Measurements from ENCODE around the gene NMT1. TPM values are rescaled to one million over a fixed set of nuclear protein-coding genes. Genes with fewer than 3 reads are reported as not detected.

Gene NMT1
- total and polyA plus RNA-seq, 2 experiments from 2014 or later, result 95.6 to 298 TPM

DNA sequence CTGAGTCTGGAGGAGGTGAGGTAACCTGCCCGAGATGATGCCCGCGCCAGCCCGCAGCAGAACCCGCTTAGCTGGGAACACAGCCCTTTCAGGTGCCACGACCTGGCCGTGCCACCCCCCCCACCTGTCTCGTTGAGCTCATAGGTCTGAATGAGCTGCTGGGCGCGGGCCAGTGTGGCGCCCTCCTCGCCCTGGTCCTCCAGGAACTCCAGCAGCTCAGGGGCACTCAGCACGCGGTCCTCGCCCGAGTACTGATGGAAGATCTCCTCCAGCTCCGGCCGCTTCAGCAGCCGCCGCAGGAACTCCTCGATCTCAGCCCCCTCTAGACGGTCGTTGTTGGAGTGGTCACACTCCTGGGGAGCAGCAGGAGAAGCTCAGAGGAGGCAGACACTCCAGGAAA, 57.6 kb downstream of the NMT1 start (continued):
- TF ChIP-seq STAT1 (IDR thresholded peaks at IDR 0.05; ENCODE audit: unreplicated experiment), result no peak
- no peak for TF ChIP-seq ZNF331 (CRISPR knock-in tag; IDR thresholded peaks at IDR 0.05; ENCODE audit: low read depth)
- TF ChIP-seq, protein P1, sequence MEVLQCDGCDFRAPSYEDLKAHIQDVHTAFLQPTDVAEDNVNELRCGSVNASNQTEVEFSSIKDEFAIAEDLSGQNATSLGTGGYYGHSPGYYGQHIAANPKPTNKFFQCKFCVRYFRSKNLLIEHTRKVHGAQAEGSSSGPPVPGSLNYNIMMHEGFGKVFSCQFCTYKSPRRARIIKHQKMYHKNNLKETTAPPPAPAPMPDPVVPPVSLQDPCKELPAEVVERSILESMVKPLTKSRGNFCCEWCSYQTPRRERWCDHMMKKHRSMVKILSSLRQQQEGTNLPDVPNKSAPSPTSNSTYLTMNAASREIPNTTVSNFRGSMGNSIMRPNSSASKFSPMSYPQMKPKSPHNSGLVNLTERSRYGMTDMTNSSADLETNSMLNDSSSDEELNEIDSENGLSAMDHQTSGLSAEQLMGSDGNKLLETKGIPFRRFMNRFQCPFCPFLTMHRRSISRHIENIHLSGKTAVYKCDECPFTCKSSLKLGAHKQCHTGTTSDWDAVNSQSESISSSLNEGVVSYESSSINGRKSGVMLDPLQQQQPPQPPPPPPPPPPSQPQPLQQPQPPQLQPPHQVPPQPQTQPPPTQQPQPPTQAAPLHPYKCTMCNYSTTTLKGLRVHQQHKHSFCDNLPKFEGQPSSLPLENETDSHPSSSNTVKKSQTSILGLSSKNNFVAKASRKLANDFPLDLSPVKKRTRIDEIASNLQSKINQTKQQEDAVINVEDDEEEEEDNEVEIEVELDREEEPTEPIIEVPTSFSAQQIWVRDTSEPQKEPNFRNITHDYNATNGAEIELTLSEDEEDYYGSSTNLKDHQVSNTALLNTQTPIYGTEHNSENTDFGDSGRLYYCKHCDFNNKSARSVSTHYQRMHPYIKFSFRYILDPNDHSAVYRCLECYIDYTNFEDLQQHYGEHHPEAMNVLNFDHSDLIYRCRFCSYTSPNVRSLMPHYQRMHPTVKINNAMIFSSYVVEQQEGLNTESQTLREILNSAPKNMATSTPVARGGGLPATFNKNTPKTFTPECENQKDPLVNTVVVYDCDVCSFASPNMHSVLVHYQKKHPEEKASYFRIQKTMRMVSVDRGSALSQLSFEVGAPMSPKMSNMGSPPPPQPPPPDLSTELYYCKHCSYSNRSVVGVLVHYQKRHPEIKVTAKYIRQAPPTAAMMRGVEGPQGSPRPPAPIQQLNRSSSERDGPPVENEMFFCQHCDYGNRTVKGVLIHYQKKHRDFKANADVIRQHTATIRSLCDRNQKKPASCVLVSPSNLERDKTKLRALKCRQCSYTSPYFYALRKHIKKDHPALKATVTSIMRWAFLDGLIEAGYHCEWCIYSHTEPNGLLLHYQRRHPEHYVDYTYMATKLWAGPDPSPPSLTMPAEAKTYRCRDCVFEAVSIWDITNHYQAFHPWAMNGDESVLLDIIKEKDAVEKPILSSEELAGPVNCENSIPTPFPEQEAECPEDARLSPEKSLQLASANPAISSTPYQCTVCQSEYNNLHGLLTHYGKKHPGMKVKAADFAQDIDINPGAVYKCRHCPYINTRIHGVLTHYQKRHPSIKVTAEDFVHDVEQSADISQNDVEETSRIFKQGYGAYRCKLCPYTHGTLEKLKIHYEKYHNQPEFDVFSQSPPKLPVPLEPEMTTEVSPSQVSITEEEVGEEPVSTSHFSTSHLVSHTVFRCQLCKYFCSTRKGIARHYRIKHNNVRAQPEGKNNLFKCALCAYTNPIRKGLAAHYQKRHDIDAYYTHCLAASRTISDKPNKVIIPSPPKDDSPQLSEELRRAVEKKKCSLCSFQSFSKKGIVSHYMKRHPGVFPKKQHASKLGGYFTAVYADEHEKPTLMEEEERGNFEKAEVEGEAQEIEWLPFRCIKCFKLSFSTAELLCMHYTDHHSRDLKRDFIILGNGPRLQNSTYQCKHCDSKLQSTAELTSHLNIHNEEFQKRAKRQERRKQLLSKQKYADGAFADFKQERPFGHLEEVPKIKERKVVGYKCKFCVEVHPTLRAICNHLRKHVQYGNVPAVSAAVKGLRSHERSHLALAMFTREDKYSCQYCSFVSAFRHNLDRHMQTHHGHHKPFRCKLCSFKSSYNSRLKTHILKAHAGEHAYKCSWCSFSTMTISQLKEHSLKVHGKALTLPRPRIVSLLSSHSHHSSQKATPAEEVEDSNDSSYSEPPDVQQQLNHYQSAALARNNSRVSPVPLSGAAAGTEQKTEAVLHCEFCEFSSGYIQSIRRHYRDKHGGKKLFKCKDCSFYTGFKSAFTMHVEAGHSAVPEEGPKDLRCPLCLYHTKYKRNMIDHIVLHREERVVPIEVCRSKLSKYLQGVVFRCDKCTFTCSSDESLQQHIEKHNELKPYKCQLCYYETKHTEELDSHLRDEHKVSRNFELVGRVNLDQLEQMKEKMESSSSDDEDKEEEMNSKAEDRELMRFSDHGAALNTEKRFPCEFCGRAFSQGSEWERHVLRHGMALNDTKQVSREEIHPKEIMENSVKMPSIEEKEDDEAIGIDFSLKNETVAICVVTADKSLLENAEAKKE (CRISPR knock-in tag; IDR thresholded peaks at IDR 0.05), result no peak
- no peak for TF ChIP-seq JUNB (IDR thresholded peaks at IDR 0.05; ENCODE audit: unreplicated experiment)
- no peak for TF ChIP-seq CREB1 (CRISPR knock-in tag; IDR thresholded peaks at IDR 0.05; ENCODE audit: low read depth)
- TF ChIP-seq POLR2AphosphoS5 (IDR thresholded peaks at IDR 0.05; ENCODE audit: low read depth), result no peak

DNA sequence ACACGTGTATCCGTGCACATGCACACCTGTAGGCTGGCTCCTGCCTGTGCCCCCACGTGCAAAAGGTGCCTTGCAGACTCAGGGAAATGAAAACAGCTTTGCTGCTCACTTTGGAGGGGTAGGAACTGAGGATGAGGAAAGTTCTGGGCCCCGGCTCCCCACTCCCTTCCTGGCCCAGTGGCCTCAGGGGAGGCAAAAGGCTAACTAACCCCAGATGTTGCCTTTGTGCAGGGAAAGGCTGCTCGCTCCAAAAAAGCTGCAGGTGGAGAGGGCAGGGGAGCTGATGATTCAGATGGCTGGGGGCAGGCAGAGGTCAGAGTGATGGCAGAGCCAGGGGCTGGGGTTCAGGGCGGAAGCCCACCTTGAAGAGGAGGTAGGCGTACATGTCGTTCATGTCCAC, 58.8 kb downstream of the NMT1 start:
- no peak for DNase-seq (ENCODE audit: low spot score)
- 0 out of 2 replicates have a peak, but pooled peaks cover 2% of the 10 kb centered on the region for H3K79me2 ChIP-seq (replicated peaks; ENCODE audit: insufficient read depth)
- H3K9me3 Mint-ChIP-seq, result no peaks in the 10 kb centered on the region
- H3K27me3 Mint-ChIP-seq (ENCODE audit: insufficient read depth, low read depth, poor library complexity), result peaks cover 7% of the 10 kb centered on the region
- no peak overlapping the region for H3K4me3 Mint-ChIP-seq
- no peak overlapping the region for H2AFZ ChIP-seq
- no peaks in the 10 kb centered on the region for H3K36me3 ChIP-seq (ENCODE audit: insufficient read depth)
- ATAC-seq, result no peak
- no peaks in the 10 kb centered on the region for H3K9me2 ChIP-seq (ENCODE audit: insufficient read depth)
- H4K20me1 ChIP-seq (replicated peaks; ENCODE audit: insufficient read depth), result no peaks in the 10 kb centered on the region
- H3K4me2 ChIP-seq, result no peak overlapping the region
- H3K27ac ChIP-seq (ENCODE audit: low read depth), result no peak overlapping the region
- peaks cover 15% of the 10 kb centered on the region for H3K4me1 Mint-ChIP-seq
- peaks cover 4% of the 10 kb centered on the region; the same call in 1 of the 2 replicates for H3K4me1 ChIP-seq (ENCODE audit: insufficient read depth)
- no peaks in the 10 kb centered on the region for H3K27me3 ChIP-seq (ENCODE audit: insufficient read depth)
- H3F3A ChIP-seq (replicated peaks; ENCODE audit: low read depth), result no peaks in the 10 kb centered on the region
- H3K4me3 ChIP-seq, result no peak overlapping the region
- H3K36me3 Mint-ChIP-seq (ENCODE audit: low read depth), result no peaks in the 10 kb centered on the region
- no peak overlapping the region for H3K27ac Mint-ChIP-seq
- TF ChIP-seq, protein P2, sequence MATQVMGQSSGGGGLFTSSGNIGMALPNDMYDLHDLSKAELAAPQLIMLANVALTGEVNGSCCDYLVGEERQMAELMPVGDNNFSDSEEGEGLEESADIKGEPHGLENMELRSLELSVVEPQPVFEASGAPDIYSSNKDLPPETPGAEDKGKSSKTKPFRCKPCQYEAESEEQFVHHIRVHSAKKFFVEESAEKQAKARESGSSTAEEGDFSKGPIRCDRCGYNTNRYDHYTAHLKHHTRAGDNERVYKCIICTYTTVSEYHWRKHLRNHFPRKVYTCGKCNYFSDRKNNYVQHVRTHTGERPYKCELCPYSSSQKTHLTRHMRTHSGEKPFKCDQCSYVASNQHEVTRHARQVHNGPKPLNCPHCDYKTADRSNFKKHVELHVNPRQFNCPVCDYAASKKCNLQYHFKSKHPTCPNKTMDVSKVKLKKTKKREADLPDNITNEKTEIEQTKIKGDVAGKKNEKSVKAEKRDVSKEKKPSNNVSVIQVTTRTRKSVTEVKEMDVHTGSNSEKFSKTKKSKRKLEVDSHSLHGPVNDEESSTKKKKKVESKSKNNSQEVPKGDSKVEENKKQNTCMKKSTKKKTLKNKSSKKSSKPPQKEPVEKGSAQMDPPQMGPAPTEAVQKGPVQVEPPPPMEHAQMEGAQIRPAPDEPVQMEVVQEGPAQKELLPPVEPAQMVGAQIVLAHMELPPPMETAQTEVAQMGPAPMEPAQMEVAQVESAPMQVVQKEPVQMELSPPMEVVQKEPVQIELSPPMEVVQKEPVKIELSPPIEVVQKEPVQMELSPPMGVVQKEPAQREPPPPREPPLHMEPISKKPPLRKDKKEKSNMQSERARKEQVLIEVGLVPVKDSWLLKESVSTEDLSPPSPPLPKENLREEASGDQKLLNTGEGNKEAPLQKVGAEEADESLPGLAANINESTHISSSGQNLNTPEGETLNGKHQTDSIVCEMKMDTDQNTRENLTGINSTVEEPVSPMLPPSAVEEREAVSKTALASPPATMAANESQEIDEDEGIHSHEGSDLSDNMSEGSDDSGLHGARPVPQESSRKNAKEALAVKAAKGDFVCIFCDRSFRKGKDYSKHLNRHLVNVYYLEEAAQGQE (IDR thresholded peaks at IDR 0.05; ENCODE audit: unreplicated experiment), result no peak
- TF ChIP-seq ZNF331 (CRISPR knock-in tag; IDR thresholded peaks at IDR 0.05; ENCODE audit: low read depth) (no peak), EZH2 (IDR thresholded peaks at IDR 0.05; ENCODE audit: low read depth, unreplicated experiment) (no peak), CREB1 (CRISPR knock-in tag; IDR thresholded peaks at IDR 0.05; ENCODE audit: low read depth) (no peak), EZH2phosphoT487 (IDR thresholded peaks at IDR 0.05; ENCODE audit: unreplicated experiment) (no peak), POLR2AphosphoS5 (IDR thresholded peaks at IDR 0.05; ENCODE audit: low read depth) (no peak), STAT1 (IDR thresholded peaks at IDR 0.05; ENCODE audit: unreplicated experiment) (no peak), JUNB (IDR thresholded peaks at IDR 0.05; ENCODE audit: unreplicated experiment) (no peak)
- TF ChIP-seq, protein P3, sequence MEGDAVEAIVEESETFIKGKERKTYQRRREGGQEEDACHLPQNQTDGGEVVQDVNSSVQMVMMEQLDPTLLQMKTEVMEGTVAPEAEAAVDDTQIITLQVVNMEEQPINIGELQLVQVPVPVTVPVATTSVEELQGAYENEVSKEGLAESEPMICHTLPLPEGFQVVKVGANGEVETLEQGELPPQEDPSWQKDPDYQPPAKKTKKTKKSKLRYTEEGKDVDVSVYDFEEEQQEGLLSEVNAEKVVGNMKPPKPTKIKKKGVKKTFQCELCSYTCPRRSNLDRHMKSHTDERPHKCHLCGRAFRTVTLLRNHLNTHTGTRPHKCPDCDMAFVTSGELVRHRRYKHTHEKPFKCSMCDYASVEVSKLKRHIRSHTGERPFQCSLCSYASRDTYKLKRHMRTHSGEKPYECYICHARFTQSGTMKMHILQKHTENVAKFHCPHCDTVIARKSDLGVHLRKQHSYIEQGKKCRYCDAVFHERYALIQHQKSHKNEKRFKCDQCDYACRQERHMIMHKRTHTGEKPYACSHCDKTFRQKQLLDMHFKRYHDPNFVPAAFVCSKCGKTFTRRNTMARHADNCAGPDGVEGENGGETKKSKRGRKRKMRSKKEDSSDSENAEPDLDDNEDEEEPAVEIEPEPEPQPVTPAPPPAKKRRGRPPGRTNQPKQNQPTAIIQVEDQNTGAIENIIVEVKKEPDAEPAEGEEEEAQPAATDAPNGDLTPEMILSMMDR (conservative IDR thresholded peaks at IDR 0.05; ENCODE audit: low read depth in 2 of 2), result no peak
- TF ChIP-seq, protein P4, sequence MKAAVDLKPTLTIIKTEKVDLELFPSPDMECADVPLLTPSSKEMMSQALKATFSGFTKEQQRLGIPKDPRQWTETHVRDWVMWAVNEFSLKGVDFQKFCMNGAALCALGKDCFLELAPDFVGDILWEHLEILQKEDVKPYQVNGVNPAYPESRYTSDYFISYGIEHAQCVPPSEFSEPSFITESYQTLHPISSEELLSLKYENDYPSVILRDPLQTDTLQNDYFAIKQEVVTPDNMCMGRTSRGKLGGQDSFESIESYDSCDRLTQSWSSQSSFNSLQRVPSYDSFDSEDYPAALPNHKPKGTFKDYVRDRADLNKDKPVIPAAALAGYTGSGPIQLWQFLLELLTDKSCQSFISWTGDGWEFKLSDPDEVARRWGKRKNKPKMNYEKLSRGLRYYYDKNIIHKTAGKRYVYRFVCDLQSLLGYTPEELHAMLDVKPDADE (IDR thresholded peaks at IDR 0.05), result no peak
